ENCODE data around the gene ADAMTS6.

ADAMTS6 gene

GRCh38 chr5:65149827-65150226 is 331.9 kb downstream of the ADAMTS6 start:
- H3K4me3 ChIP-seq (replicated peaks; ENCODE audit: low read depth, low read length): no peak overlapping the region
- no peak for TF ChIP-seq CTCF (IDR thresholded peaks at IDR 0.05; ENCODE audit: low read length, missing control alignments)
- DNase-seq (ENCODE audit: low read depth): no peak

- TF ChIP-seq CTCF (IDR thresholded peaks at IDR 0.05; ENCODE audit: low read length, missing control alignments): no peak
- H3K4me3 ChIP-seq (replicated peaks; ENCODE audit: low read depth, low read length): no peak overlapping the region
- no peak for DNase-seq (ENCODE audit: low read depth)
Observed at GRCh38 chr5:65144136-65144871, 337.4 kb downstream of the ADAMTS6 start.

- DNase-seq (ENCODE audit: low read depth): peak; percentile 55
- TF ChIP-seq CTCF (IDR thresholded peaks at IDR 0.05; ENCODE audit: low read length, missing control alignments): no peak
- H3K4me3 ChIP-seq (replicated peaks; ENCODE audit: low read depth, low read length): no peak overlapping the region
Observed at GRCh38 chr5:65142511-65143011, 339.2 kb downstream of the ADAMTS6 start.

- no peak for TF ChIP-seq CTCF (IDR thresholded peaks at IDR 0.05; ENCODE audit: low read length, missing control alignments)
- H3K4me3 ChIP-seq (replicated peaks; ENCODE audit: low read depth, low read length): no peak overlapping the region
- DNase-seq (ENCODE audit: low read depth): no peak
Observed at GRCh38 chr5:65142016-65142415, 339.7 kb downstream of the ADAMTS6 start.

GRCh38 chr5:65141493-65141892 is 340.2 kb downstream of the ADAMTS6 start:
- H3K4me3 ChIP-seq (replicated peaks; ENCODE audit: low read depth, low read length): no peak overlapping the region
- TF ChIP-seq CTCF (IDR thresholded peaks at IDR 0.05; ENCODE audit: low read length, missing control alignments): no peak
- DNase-seq (ENCODE audit: low read depth): no peak

- no peak overlapping the region for H3K4me3 ChIP-seq (replicated peaks; ENCODE audit: low read depth, low read length)
- no peak for DNase-seq (ENCODE audit: low read depth)
- no peak for TF ChIP-seq CTCF (IDR thresholded peaks at IDR 0.05; ENCODE audit: low read length, missing control alignments)
Observed at GRCh38 chr5:65137631-65138030, 344.1 kb downstream of the ADAMTS6 start.

Measured in fibroblast of pulmonary artery (primary cell).